Panc1 (cell line): ENCODE results near the gene GALNT16.

Experiments used
- POLR2AphosphoS5 ChIP-seq: IDR thresholded peaks from 2 replicates; pipeline ENCODE4 v1.6.1; 2012; ENCODE audit warnings: mild to moderate bottlenecking, low read depth, low read length, moderate library complexity
- TF ChIP-seq, protein P1 (sequence below): fragments of 450-650 bp; IDR thresholded peaks from 2 replicates; pipeline ENCODE4 v1.5.1; 2017; ENCODE audit warnings: mild to moderate bottlenecking

DNA sequence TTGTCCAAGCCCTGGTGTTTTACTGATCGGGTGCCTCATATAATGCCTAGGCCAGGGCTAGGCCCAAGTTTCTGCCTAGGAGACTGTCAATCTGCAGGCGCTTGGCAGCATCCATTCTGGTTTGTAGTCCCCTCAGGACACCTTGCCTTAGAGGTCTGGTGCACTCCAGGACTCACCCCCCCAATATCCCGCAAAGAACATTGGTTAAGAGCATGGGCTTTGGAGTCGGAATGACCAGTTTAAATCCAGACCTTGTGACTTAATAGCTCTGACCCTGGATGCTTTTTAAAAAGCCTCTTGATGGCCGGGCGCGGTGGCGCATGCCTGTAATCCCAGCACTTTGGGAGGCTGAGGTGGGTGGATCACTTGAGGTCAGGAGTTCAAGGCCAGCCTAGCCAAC, 60.0 kb downstream of the GALNT16 start:
- TF ChIP-seq, protein P1, sequence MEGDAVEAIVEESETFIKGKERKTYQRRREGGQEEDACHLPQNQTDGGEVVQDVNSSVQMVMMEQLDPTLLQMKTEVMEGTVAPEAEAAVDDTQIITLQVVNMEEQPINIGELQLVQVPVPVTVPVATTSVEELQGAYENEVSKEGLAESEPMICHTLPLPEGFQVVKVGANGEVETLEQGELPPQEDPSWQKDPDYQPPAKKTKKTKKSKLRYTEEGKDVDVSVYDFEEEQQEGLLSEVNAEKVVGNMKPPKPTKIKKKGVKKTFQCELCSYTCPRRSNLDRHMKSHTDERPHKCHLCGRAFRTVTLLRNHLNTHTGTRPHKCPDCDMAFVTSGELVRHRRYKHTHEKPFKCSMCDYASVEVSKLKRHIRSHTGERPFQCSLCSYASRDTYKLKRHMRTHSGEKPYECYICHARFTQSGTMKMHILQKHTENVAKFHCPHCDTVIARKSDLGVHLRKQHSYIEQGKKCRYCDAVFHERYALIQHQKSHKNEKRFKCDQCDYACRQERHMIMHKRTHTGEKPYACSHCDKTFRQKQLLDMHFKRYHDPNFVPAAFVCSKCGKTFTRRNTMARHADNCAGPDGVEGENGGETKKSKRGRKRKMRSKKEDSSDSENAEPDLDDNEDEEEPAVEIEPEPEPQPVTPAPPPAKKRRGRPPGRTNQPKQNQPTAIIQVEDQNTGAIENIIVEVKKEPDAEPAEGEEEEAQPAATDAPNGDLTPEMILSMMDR = no peak
- no peak for TF ChIP-seq POLR2AphosphoS5
